ENCODE measurements around the gene GNB5.

GRCh38 chr15:52078197-52078875, 112.9 kb downstream of the GNB5 start:
- no peak for TF ChIP-seq CTCF (conservative IDR thresholded peaks at IDR 0.05; ENCODE audit: low read depth, low read length)
- TF ChIP-seq EZH2 (IDR thresholded peaks at IDR 0.05; ENCODE audit: borderline replicate concordance, low read depth, low read length, poor library complexity, severe bottlenecking), result no peak

Measured in A673 (cell line).